A204.1 (cell line): Measurements from ENCODE around the gene KREMEN2.
"Not testable (repeated sequence)": the region's sequence is repeated elsewhere in the genome, so short reads cannot be mapped to it uniquely, and the experiment has no call there.

ENCODE experiments used
- FAIRE-seq: peaks from 2 replicates; lab custom pipeline; 2012; peaks lifted over from hg19 to GRCh38; lab: Jason Lieb, UNC

The KREMEN2 gene

GRCh38 chr16:2963723-2964474, at the start of gene KREMEN2:
TSS of gene KREMEN2 (plus strand) at chr16:2964275. CDS start at chr16:2964521, 246 bp downstream.
- FAIRE-seq: no peak

GRCh38 chr16:2915196-2915929, 48.7 kb upstream of the KREMEN2 start:
- no peak for FAIRE-seq

- FAIRE-seq: peak; percentile 84
Measured at GRCh38 chr16:2919511-2920255, 44.4 kb upstream of the KREMEN2 start.

GRCh38 chr16:2923481-2923880, 40.6 kb upstream of the KREMEN2 start:
- no peak for FAIRE-seq

GRCh38 chr16:2924901-2925755, 38.9 kb upstream of the KREMEN2 start:
- no peak for FAIRE-seq

- FAIRE-seq: no peak
Measured at GRCh38 chr16:2925951-2926649, 38.0 kb upstream of the KREMEN2 start.

- FAIRE-seq: no peak
Measured at GRCh38 chr16:2926650-2926999, 37.5 kb upstream of the KREMEN2 start.

- peak; percentile 29 for FAIRE-seq
Measured at GRCh38 chr16:2927010-2927646, 36.9 kb upstream of the KREMEN2 start.

GRCh38 chr16:2928151-2928550, 35.9 kb upstream of the KREMEN2 start:
- FAIRE-seq: not testable (repeated sequence)

- no peak for FAIRE-seq
Measured at GRCh38 chr16:2928796-2929195, 35.3 kb upstream of the KREMEN2 start.

GRCh38 chr16:2929693-2930092, 34.4 kb upstream of the KREMEN2 start:
- no peak for FAIRE-seq

- FAIRE-seq: no peak
Measured at GRCh38 chr16:2930236-2930635, 33.8 kb upstream of the KREMEN2 start.

GRCh38 chr16:2931231-2931914, 32.7 kb upstream of the KREMEN2 start:
- not testable (repeated sequence) for FAIRE-seq

- no peak for FAIRE-seq
Measured at GRCh38 chr16:2933136-2933535, 30.9 kb upstream of the KREMEN2 start.

GRCh38 chr16:2933701-2934100, 30.4 kb upstream of the KREMEN2 start:
- no peak for FAIRE-seq

- no peak for FAIRE-seq
Measured at GRCh38 chr16:2934450-2934849, 29.6 kb upstream of the KREMEN2 start.

- no peak for FAIRE-seq
Measured at GRCh38 chr16:2936436-2937011, 27.6 kb upstream of the KREMEN2 start.

GRCh38 chr16:2937170-2937569, 26.9 kb upstream of the KREMEN2 start:
- FAIRE-seq: no peak

GRCh38 chr16:2938206-2938605, 25.9 kb upstream of the KREMEN2 start:
- FAIRE-seq: no peak

GRCh38 chr16:2939968-2940367, 24.1 kb upstream of the KREMEN2 start:
- no peak for FAIRE-seq
